Suprapubic skin (tissue), 4 donors: Measurements from ENCODE around the gene ADRA2C. TPM values are rescaled to one million over a fixed set of nuclear protein-coding genes. Genes with fewer than 3 reads are reported as not detected.

Experiments used
- DNase-seq, 2 donors: peaks; one replicate each; pipeline ENCODE4 v3.0.0-alpha.2; 2019; ENCODE audit warnings: low spot score in 2 of 2
- H3K27ac ChIP-seq: fragments of 200-600 bp; sonication (generic); one replicate; pipeline ENCODE4 v1.5.1; 2019
- H3K27me3 ChIP-seq: fragments of 200-600 bp; sonication (generic); one replicate; pipeline ENCODE4 v1.5.1; 2019
- H3K36me3 ChIP-seq: fragments of 200-600 bp; sonication (generic); one replicate; pipeline ENCODE4 v1.5.1; 2019
- H3K4me1 ChIP-seq: fragments of 200-600 bp; sonication (generic); one replicate; pipeline ENCODE4 v1.5.1; 2019
- H3K4me3 ChIP-seq: fragments of 200-600 bp; sonication (generic); one replicate; pipeline ENCODE4 v1.5.1; 2019; ENCODE audit warnings: mild to moderate bottlenecking
- H3K9me3 ChIP-seq: fragments of 200-600 bp; sonication (generic); one replicate; pipeline ENCODE4 v1.5.1; 2019
- CTCF ChIP-seq, 2 donors: fragments of 200-600 bp in 1 of 2; fragments of 450-650 bp in 1 of 2; sonication (generic) in 1 of 2; IDR thresholded peaks; one replicate each; pipeline ENCODE4 v1.5.1; 2016 to 2019; ENCODE audit warnings: antibody characterized with exemption in 2 of 2, mild to moderate bottlenecking in 1 of 2, moderate library complexity in 1 of 2
- EP300 ChIP-seq: sonication (generic); formaldehyde crosslinking; IDR thresholded peaks from one replicate; pipeline ENCODE4 v1.6.1; 2017; ENCODE audit warnings: antibody characterized with exemption
- POLR2A ChIP-seq, 2 donors: fragments of 450-650 bp; IDR thresholded peaks; one replicate each; pipeline ENCODE4 v1.6.1; 2017; ENCODE audit warnings: antibody characterized with exemption in 2 of 2, mild to moderate bottlenecking in 2 of 2, moderate library complexity in 2 of 2
- POLR2AphosphoS5 ChIP-seq, 3 donors: sonication (generic); formaldehyde crosslinking; IDR thresholded peaks; one replicate each; pipeline ENCODE4 v1.6.1; 2017; ENCODE audit warnings: antibody characterized with exemption in 3 of 3
- WGBS: methylation state at CpG from one replicate; pipeline ENCODE4 v1.1.5; 2018; 5-methylcytosine and 5-hydroxymethylcytosine counted together
- total RNA-seq, 4 donors: library from RNA; depleted of rRNA; stranded (reverse); fragments of >200 nt; gene quantifications; one replicate each; pipeline ENCODE4 v1.1.0, GENCODE V29; 2016

The ADRA2C gene
- 1 to 10 TPM; 2.6 to 5.3 (median 4.0) TPM for total RNA-seq

- DNase-seq, result no peak
- WGBS, result no CpG with 5 or more reads among the region's 131 CpGs
- peak within 1 kb of the TSS; percentile 44 for H3K4me3 ChIP-seq
- H3K27me3 ChIP-seq, result peaks cover 72% of the 10 kb centered on the region
- H3K36me3 ChIP-seq, result no peaks in the 10 kb centered on the region
- no peaks in the 10 kb centered on the region for H3K9me3 ChIP-seq
- H3K27ac ChIP-seq, result no peak within 1 kb of the TSS
- H3K4me1 ChIP-seq, result peaks cover 17% of the 10 kb centered on the region
- TF ChIP-seq POLR2AphosphoS5 (IDR thresholded peaks at IDR 0.05), result no peak
- TF ChIP-seq POLR2A (IDR thresholded peaks at IDR 0.05), result no peak
- TF ChIP-seq EP300, result no peak
- no peak for TF ChIP-seq CTCF (IDR thresholded peaks at IDR 0.05)
Measured at GRCh38 chr4:3766036-3766784, at the start of gene ADRA2C. ADRA2C (plus strand) TSS chr4:3766385; CDS start chr4:3766607, 222 bp downstream.

GRCh38 chr4:3716631-3717235, 49.5 kb upstream of the ADRA2C start:
- no peak overlapping the region for H3K4me3 ChIP-seq
- peaks cover 76% of the 10 kb centered on the region for H3K27me3 ChIP-seq
- peaks cover 4% of the 10 kb centered on the region for H3K9me3 ChIP-seq
- H3K4me1 ChIP-seq, result no peaks in the 10 kb centered on the region
- no peak overlapping the region for H3K27ac ChIP-seq
- H3K36me3 ChIP-seq, result no peaks in the 10 kb centered on the region
- 90% methylated on average over 7 of the region's 10 CpGs for WGBS
- no peak for TF ChIP-seq EP300
- TF ChIP-seq POLR2AphosphoS5 (IDR thresholded peaks at IDR 0.05), result no peak
- no peak for TF ChIP-seq POLR2A (IDR thresholded peaks at IDR 0.05)
- TF ChIP-seq CTCF (IDR thresholded peaks at IDR 0.05), result no peak
- DNase-seq, result peak in 1 of 2 donors; percentile 50

GRCh38 chr4:3717241-3717640, 48.9 kb upstream of the ADRA2C start:
- TF ChIP-seq CTCF (IDR thresholded peaks at IDR 0.05), result no peak
- TF ChIP-seq POLR2A (IDR thresholded peaks at IDR 0.05), result no peak
- TF ChIP-seq POLR2AphosphoS5 (IDR thresholded peaks at IDR 0.05), result no peak
- TF ChIP-seq EP300, result no peak
- peaks cover 81% of the 10 kb centered on the region for H3K27me3 ChIP-seq

GRCh38 chr4:3718462-3718861, 47.7 kb upstream of the ADRA2C start:
- H3K4me3 ChIP-seq, result no peak overlapping the region
- DNase-seq, result no peak
- H3K4me1 ChIP-seq, result no peaks in the 10 kb centered on the region
- H3K27ac ChIP-seq, result no peak overlapping the region
- WGBS, result 50% methylated on average over 2 of the region's 2 CpGs
- peaks cover 4% of the 10 kb centered on the region for H3K9me3 ChIP-seq
- no peak for TF ChIP-seq CTCF (IDR thresholded peaks at IDR 0.05)
- TF ChIP-seq EP300, result no peak
- TF ChIP-seq POLR2A (IDR thresholded peaks at IDR 0.05), result no peak
- TF ChIP-seq POLR2AphosphoS5 (IDR thresholded peaks at IDR 0.05), result no peak
- H3K27me3 ChIP-seq, result peaks cover 90% of the 10 kb centered on the region
- no peaks in the 10 kb centered on the region for H3K36me3 ChIP-seq

More at GRCh38 chr4:3717241-3717640, 48.9 kb upstream of the ADRA2C start:
- Histone ChIP-seq H3K27ac (no peak overlapping the region), H3K36me3 (no peaks in the 10 kb centered on the region), H3K4me1 (no peaks in the 10 kb centered on the region), H3K9me3 (peaks cover 4% of the 10 kb centered on the region), H3K4me3 (no peak overlapping the region)
- no peak for DNase-seq
- WGBS, result 64% methylated on average over 5 of the region's 6 CpGs

- peaks cover 90% of the 10 kb centered on the region for H3K27me3 ChIP-seq
- TF ChIP-seq POLR2AphosphoS5 (IDR thresholded peaks at IDR 0.05), result no peak
- TF ChIP-seq POLR2A (IDR thresholded peaks at IDR 0.05), result no peak
- TF ChIP-seq EP300, result no peak
- no peak for TF ChIP-seq CTCF (IDR thresholded peaks at IDR 0.05)
- no peak for DNase-seq
- no peaks in the 10 kb centered on the region for H3K36me3 ChIP-seq
- peaks cover 4% of the 10 kb centered on the region for H3K9me3 ChIP-seq
- no peak overlapping the region for H3K27ac ChIP-seq
- H3K4me3 ChIP-seq, result no peak overlapping the region
- H3K4me1 ChIP-seq, result no peaks in the 10 kb centered on the region
- WGBS, result 93% methylated on average over 7 of the region's 7 CpGs
Measured at GRCh38 chr4:3719191-3719590, 47.0 kb upstream of the ADRA2C start.
